Measurements from ENCODE around the gene NRDC.

The NRDC gene

DNA sequence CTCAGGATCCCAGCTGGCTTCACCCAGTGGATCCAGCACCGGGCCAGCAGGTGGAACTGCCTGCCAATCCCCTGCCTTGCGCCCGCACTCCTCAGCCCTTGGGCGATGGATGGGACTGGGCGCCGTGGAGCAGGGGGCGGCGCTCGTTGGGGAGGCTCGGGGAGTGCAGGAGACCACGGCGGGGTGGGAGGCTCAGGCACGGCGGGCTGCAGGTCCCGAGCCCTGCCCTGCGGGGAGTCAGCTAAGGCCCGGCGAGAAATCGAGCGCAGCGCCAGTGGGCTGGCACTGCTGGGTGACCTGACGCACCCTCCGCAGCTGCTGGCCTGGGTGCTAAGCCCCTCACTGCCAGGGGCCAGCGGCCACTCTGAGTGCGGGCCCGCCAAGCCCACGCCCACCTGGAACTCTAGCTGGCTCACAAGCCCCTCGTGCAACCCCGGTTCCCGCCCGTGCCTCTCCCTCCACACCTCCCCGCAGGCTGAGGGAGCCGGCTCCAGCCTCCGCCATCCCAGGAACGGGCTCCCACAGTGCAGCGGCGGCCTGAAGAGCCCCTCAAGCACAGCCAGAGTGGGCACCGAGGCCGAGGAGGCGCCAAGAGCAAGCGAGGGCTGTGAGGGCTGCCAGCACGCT, 31.1 kb downstream of the NRDC start (continued):
- TF ChIP-seq, protein P1, sequence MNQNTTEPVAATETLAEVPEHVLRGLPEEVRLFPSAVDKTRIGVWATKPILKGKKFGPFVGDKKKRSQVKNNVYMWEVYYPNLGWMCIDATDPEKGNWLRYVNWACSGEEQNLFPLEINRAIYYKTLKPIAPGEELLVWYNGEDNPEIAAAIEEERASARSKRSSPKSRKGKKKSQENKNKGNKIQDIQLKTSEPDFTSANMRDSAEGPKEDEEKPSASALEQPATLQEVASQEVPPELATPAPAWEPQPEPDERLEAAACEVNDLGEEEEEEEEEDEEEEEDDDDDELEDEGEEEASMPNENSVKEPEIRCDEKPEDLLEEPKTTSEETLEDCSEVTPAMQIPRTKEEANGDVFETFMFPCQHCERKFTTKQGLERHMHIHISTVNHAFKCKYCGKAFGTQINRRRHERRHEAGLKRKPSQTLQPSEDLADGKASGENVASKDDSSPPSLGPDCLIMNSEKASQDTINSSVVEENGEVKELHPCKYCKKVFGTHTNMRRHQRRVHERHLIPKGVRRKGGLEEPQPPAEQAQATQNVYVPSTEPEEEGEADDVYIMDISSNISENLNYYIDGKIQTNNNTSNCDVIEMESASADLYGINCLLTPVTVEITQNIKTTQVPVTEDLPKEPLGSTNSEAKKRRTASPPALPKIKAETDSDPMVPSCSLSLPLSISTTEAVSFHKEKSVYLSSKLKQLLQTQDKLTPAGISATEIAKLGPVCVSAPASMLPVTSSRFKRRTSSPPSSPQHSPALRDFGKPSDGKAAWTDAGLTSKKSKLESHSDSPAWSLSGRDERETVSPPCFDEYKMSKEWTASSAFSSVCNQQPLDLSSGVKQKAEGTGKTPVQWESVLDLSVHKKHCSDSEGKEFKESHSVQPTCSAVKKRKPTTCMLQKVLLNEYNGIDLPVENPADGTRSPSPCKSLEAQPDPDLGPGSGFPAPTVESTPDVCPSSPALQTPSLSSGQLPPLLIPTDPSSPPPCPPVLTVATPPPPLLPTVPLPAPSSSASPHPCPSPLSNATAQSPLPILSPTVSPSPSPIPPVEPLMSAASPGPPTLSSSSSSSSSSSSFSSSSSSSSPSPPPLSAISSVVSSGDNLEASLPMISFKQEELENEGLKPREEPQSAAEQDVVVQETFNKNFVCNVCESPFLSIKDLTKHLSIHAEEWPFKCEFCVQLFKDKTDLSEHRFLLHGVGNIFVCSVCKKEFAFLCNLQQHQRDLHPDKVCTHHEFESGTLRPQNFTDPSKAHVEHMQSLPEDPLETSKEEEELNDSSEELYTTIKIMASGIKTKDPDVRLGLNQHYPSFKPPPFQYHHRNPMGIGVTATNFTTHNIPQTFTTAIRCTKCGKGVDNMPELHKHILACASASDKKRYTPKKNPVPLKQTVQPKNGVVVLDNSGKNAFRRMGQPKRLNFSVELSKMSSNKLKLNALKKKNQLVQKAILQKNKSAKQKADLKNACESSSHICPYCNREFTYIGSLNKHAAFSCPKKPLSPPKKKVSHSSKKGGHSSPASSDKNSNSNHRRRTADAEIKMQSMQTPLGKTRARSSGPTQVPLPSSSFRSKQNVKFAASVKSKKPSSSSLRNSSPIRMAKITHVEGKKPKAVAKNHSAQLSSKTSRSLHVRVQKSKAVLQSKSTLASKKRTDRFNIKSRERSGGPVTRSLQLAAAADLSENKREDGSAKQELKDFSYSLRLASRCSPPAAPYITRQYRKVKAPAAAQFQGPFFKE (tag by site-specific recombination; IDR thresholded peaks at IDR 0.05; ENCODE audit: borderline replicate concordance), result no peak
- TF ChIP-seq, protein P2, sequence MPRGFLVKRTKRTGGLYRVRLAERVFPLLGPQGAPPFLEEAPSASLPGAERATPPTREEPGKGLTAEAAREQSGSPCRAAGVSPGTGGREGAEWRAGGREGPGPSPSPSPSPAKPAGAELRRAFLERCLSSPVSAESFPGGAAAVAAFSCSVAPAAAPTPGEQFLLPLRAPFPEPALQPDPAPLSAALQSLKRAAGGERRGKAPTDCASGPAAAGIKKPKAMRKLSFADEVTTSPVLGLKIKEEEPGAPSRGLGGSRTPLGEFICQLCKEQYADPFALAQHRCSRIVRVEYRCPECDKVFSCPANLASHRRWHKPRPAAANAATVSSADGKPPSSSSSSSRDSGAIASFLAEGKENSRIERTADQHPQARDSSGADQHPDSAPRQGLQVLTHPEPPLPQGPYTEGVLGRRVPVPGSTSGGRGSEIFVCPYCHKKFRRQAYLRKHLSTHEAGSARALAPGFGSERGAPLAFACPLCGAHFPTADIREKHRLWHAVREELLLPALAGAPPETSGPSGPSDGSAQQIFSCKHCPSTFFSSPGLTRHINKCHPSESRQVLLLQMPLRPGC (tag by site-specific recombination; IDR thresholded peaks at IDR 0.05), result no peak
- no peak for TF ChIP-seq RBAK (tag by site-specific recombination; IDR thresholded peaks at IDR 0.05)
- TF ChIP-seq ZNF530 (tag by site-specific recombination; IDR thresholded peaks at IDR 0.05; ENCODE audit: low read depth), result no peak
- TF ChIP-seq ZFHX2 (tag by site-specific recombination; conservative IDR thresholded peaks at IDR 0.05), result no peak
- no peak for TF ChIP-seq ZNF155 (tag by site-specific recombination; IDR thresholded peaks at IDR 0.05)
- TF ChIP-seq ZNF133 (tag by site-specific recombination; IDR thresholded peaks at IDR 0.05), result no peak
- no peak for TF ChIP-seq ZNF114 (tag by site-specific recombination; IDR thresholded peaks at IDR 0.05)
- no peak for TF ChIP-seq ZNF394 (tag by site-specific recombination; IDR thresholded peaks at IDR 0.05; ENCODE audit: borderline replicate concordance)

DNA sequence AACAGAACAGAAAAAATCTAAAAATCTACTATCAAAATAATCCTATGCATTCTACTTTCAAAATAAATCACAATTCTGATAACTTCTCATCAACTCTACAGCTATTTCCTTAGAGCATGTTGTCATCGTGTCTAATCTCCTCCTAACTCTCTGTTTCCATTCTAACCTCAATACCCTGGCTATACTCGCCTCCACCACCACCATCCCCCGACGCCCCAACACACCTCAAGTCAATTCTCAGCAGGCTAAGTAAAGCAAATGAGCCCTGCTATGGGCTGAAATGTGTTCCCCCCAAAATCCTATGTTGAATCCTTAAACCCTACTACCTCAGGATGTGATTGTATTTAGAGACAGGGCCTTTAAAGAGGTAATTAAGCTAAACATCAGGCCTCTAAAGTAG, 34.6 kb downstream of the NRDC start:
- TF ChIP-seq HOXD13 (CRISPR knock-in tag; IDR thresholded peaks at IDR 0.05; ENCODE audit: borderline replicate concordance) (no peak), ZNF311 (tag by site-specific recombination; IDR thresholded peaks at IDR 0.05; ENCODE audit: borderline replicate concordance) (no peak), ZNF10 (tag by site-specific recombination; IDR thresholded peaks at IDR 0.05) (no peak), ZNF548 (tag by site-specific recombination; IDR thresholded peaks at IDR 0.05) (no peak), ZNF335 (tag by site-specific recombination; conservative IDR thresholded peaks at IDR 0.05) (no peak)
- TF ChIP-seq, protein P3, sequence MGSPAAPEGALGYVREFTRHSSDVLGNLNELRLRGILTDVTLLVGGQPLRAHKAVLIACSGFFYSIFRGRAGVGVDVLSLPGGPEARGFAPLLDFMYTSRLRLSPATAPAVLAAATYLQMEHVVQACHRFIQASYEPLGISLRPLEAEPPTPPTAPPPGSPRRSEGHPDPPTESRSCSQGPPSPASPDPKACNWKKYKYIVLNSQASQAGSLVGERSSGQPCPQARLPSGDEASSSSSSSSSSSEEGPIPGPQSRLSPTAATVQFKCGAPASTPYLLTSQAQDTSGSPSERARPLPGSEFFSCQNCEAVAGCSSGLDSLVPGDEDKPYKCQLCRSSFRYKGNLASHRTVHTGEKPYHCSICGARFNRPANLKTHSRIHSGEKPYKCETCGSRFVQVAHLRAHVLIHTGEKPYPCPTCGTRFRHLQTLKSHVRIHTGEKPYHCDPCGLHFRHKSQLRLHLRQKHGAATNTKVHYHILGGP (tag by site-specific recombination; IDR thresholded peaks at IDR 0.05), result no peak
- TF ChIP-seq, protein P4, sequence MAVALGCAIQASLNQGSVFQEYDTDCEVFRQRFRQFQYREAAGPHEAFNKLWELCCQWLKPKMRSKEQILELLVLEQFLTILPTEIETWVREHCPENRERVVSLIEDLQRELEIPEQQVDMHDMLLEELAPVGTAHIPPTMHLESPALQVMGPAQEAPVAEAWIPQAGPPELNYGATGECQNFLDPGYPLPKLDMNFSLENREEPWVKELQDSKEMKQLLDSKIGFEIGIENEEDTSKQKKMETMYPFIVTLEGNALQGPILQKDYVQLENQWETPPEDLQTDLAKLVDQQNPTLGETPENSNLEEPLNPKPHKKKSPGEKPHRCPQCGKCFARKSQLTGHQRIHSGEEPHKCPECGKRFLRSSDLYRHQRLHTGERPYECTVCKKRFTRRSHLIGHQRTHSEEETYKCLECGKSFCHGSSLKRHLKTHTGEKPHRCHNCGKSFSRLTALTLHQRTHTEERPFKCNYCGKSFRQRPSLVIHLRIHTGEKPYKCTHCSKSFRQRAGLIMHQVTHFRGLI (tag by site-specific recombination; IDR thresholded peaks at IDR 0.05), result no peak
- H3K27ac ChIP-seq (ENCODE audit: extremely low read depth, low read depth, low read length), result no peak overlapping the region
- CTCF ChIA-PET, result interaction anchor here (0.6 to 0.7 kb wide), 2 partner anchors 309 to 652 kb away, joined by 3 to 4 read pairs; no protein-coding TSS in a partner anchor
- no peak overlapping the region for H3K4me3 ChIP-seq (ENCODE audit: low read depth, low read length)
- H3K9me3 ChIP-seq (ENCODE audit: control insufficient read depth, insufficient read depth, low read depth, low read length), result no peaks in the 10 kb centered on the region
- H3K36me3 ChIP-seq (ENCODE audit: control insufficient read depth in 2 of 2, insufficient read depth in 1 of 2, low read length in 2 of 2), result peaks cover 4 to 8% of the 10 kb centered on the region in 2 experiments; a peak in 2 of 3 replicates
- H3K4me1 ChIP-seq (ENCODE audit: control insufficient read depth, insufficient read depth, low read length), result peaks cover 17% of the 10 kb centered on the region
- POLR2A ChIA-PET, result no interaction called here
